ENCODE results near the gene SPATA2L. TPM values are rescaled to one million over a fixed set of nuclear protein-coding genes. Genes with fewer than 3 reads are reported as not detected.
A peak's percentile ranks its signal among the peaks of the same experiment; 100 is the strongest.

The SPATA2L gene
- total and polyA plus RNA-seq, 10 of the 15 experiments (the other 5 are each of a cell fraction or from before 2014, with no cell fraction given), result 0.20 to 6.9 (median 3.9) TPM; not detected in 1

DNA sequence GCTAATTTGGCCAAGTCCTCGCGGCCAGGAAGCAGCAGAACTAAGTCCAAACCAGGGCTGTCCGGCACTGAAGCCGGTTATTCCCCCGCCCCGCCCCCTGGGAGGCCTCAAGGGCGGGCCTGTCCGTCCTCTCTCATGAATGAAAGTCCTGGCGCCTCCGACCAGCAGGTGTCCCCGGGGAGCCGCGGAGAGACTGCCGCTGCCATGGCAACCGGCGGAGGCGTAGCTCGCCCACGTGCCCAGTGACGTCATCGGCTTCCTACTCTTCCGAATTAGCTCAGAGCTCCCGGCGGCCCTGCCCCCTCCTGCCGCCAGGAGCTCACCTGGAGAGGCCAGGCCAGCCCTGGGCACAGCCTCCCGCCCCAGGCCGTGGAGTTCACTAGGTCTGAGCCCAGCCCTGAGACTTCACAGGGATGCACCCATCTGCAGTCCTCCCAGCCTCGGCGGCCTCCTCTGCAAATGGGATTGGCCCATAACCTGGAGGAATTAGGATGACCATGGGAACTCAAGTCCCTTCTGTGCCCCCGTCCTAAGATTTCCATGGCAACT is 1.3 kb downstream of the SPATA2L start (continued):
- no peak; the same call in 1 of the 2 replicates for TF ChIP-seq MTA2 (IDR thresholded peaks at IDR 0.05; ENCODE audit: low read depth)
- no peak; the same call in 1 of the 2 replicates for TF ChIP-seq HDGF (IDR thresholded peaks at IDR 0.05)
- TF ChIP-seq, protein P1, sequence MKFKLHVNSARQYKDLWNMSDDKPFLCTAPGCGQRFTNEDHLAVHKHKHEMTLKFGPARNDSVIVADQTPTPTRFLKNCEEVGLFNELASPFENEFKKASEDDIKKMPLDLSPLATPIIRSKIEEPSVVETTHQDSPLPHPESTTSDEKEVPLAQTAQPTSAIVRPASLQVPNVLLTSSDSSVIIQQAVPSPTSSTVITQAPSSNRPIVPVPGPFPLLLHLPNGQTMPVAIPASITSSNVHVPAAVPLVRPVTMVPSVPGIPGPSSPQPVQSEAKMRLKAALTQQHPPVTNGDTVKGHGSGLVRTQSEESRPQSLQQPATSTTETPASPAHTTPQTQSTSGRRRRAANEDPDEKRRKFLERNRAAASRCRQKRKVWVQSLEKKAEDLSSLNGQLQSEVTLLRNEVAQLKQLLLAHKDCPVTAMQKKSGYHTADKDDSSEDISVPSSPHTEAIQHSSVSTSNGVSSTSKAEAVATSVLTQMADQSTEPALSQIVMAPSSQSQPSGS (IDR thresholded peaks at IDR 0.05; ENCODE audit: low read length), result no peak; the same call in 1 of the 2 replicates
- TF ChIP-seq MEF2A (IDR thresholded peaks at IDR 0.05; ENCODE audit: insufficient read depth, low read depth, low read length), result no peak
- no peak for TF ChIP-seq EZH2 (IDR thresholded peaks at IDR 0.05; ENCODE audit: borderline replicate concordance, control insufficient read depth, low read depth, low read length)
- peak; percentile 30; the same call in 1 of the 2 replicates for TF ChIP-seq JUNB (IDR thresholded peaks at IDR 0.05)
- no peak for TF ChIP-seq MYC (IDR thresholded peaks at IDR 0.05; ENCODE audit: insufficient read depth, insufficient read length, insufficient replicate concordance, low read length, severe bottlenecking)
- TF ChIP-seq, protein P2, sequence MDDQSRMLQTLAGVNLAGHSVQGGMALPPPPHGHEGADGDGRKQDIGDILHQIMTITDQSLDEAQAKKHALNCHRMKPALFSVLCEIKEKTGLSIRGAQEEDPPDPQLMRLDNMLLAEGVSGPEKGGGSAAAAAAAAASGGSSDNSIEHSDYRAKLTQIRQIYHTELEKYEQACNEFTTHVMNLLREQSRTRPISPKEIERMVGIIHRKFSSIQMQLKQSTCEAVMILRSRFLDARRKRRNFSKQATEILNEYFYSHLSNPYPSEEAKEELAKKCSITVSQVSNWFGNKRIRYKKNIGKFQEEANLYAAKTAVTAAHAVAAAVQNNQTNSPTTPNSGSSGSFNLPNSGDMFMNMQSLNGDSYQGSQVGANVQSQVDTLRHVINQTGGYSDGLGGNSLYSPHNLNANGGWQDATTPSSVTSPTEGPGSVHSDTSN (IDR thresholded peaks at IDR 0.05; ENCODE audit: insufficient replicate concordance, low read depth, low read length), result peak; percentile 36
- TF ChIP-seq BRCA1 (IDR thresholded peaks at IDR 0.05; ENCODE audit: low read depth, low read length), result peak; percentile 45; the same call in 1 of the 2 replicates
- no peak for TF ChIP-seq KAT2A (conservative IDR thresholded peaks at IDR 0.05; ENCODE audit: control insufficient read depth, low read depth, low read length)
- TF ChIP-seq, protein P3, sequence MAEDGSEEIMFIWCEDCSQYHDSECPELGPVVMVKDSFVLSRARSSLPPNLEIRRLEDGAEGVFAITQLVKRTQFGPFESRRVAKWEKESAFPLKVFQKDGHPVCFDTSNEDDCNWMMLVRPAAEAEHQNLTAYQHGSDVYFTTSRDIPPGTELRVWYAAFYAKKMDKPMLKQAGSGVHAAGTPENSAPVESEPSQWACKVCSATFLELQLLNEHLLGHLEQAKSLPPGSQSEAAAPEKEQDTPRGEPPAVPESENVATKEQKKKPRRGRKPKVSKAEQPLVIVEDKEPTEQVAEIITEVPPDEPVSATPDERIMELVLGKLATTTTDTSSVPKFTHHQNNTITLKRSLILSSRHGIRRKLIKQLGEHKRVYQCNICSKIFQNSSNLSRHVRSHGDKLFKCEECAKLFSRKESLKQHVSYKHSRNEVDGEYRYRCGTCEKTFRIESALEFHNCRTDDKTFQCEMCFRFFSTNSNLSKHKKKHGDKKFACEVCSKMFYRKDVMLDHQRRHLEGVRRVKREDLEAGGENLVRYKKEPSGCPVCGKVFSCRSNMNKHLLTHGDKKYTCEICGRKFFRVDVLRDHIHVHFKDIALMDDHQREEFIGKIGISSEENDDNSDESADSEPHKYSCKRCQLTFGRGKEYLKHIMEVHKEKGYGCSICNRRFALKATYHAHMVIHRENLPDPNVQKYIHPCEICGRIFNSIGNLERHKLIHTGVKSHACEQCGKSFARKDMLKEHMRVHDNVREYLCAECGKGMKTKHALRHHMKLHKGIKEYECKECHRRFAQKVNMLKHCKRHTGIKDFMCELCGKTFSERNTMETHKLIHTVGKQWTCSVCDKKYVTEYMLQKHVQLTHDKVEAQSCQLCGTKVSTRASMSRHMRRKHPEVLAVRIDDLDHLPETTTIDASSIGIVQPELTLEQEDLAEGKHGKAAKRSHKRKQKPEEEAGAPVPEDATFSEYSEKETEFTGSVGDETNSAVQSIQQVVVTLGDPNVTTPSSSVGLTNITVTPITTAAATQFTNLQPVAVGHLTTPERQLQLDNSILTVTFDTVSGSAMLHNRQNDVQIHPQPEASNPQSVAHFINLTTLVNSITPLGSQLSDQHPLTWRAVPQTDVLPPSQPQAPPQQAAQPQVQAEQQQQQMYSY (CRISPR knock-in tag; IDR thresholded peaks at IDR 0.05), result 0 out of 2 replicates have a peak, but pooled peaks have one; percentile 71
- TF ChIP-seq ZNF207 (IDR thresholded peaks at IDR 0.05; ENCODE audit: borderline replicate concordance), result 0 out of 2 replicates have a peak, but pooled peaks have one; percentile 67
- TF ChIP-seq, protein P4, sequence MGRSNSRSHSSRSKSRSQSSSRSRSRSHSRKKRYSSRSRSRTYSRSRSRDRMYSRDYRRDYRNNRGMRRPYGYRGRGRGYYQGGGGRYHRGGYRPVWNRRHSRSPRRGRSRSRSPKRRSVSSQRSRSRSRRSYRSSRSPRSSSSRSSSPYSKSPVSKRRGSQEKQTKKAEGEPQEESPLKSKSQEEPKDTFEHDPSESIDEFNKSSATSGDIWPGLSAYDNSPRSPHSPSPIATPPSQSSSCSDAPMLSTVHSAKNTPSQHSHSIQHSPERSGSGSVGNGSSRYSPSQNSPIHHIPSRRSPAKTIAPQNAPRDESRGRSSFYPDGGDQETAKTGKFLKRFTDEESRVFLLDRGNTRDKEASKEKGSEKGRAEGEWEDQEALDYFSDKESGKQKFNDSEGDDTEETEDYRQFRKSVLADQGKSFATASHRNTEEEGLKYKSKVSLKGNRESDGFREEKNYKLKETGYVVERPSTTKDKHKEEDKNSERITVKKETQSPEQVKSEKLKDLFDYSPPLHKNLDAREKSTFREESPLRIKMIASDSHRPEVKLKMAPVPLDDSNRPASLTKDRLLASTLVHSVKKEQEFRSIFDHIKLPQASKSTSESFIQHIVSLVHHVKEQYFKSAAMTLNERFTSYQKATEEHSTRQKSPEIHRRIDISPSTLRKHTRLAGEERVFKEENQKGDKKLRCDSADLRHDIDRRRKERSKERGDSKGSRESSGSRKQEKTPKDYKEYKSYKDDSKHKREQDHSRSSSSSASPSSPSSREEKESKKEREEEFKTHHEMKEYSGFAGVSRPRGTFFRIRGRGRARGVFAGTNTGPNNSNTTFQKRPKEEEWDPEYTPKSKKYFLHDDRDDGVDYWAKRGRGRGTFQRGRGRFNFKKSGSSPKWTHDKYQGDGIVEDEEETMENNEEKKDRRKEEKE (IDR thresholded peaks at IDR 0.05), result no peak
- TF ChIP-seq MEF2B (IDR thresholded peaks at IDR 0.05; ENCODE audit: partially characterized antibody, poor library complexity, severe bottlenecking), result peak; percentile 96
- no peak for TF ChIP-seq CHD4 (IDR thresholded peaks at IDR 0.05)
- no peak for TF ChIP-seq STAT3 (IDR thresholded peaks at IDR 0.05; ENCODE audit: low read depth, low read length)
- TF ChIP-seq, protein P5, sequence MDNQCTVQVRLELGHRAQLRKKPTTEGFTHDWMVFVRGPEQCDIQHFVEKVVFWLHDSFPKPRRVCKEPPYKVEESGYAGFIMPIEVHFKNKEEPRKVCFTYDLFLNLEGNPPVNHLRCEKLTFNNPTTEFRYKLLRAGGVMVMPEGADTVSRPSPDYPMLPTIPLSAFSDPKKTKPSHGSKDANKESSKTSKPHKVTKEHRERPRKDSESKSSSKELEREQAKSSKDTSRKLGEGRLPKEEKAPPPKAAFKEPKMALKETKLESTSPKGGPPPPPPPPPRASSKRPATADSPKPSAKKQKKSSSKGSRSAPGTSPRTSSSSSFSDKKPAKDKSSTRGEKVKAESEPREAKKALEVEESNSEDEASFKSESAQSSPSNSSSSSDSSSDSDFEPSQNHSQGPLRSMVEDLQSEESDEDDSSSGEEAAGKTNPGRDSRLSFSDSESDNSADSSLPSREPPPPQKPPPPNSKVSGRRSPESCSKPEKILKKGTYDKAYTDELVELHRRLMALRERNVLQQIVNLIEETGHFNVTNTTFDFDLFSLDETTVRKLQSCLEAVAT (IDR thresholded peaks at IDR 0.05), result no peak
- peak; percentile 99 for TF ChIP-seq BMI1 (IDR thresholded peaks at IDR 0.05; ENCODE audit: borderline replicate concordance)
- TF ChIP-seq TBL1XR1 (IDR thresholded peaks at IDR 0.05; ENCODE audit: low read depth, low read length), result peak; percentile 51; the same call in 1 of the 2 replicates
